WTC11 (cell line): Measurements from ENCODE around the gene SMIM28. TPM values are rescaled to one million over a fixed set of nuclear protein-coding genes. Genes with fewer than 3 reads are reported as not detected.

Experiments used
- ATAC-seq: fragments of 200-7000 bp; cut with Tn5 transposase; 2 replicates; pipeline ENCODE4 v1.10.0; 2021; ENCODE audit warnings: mild to moderate bottlenecking, moderate library complexity
- CTCF ChIA-PET: fragments of 300-600 bp; sonication (Branson Sonifier 250); formaldehyde crosslinking; loops from one replicate; lab custom pipeline; 2021; ENCODE audit warnings: antibody characterized with exemption; lab: Charles Lee
- POLR2A ChIA-PET: fragments of 350-600 bp; sonication (Branson Sonifier 250); formaldehyde crosslinking; loops from one replicate; lab custom pipeline; 2021; ENCODE audit warnings: antibody characterized with exemption; lab: Charles Lee
- DNase-seq: peaks from one replicate; pipeline ENCODE4 v3.0.0; 2021; ENCODE audit warnings: low spot score
- H3K27ac Mint-ChIP-seq: 2 replicates; pipeline ENCODE4 v1.8.0; 2021; ENCODE audit warnings: mixed read lengths
- H3K27me3 Mint-ChIP-seq: 2 replicates; pipeline ENCODE4 v1.8.0; 2021; ENCODE audit warnings: low read depth, mild to moderate bottlenecking, moderate library complexity, mixed read lengths
- H3K36me3 Mint-ChIP-seq: 2 replicates; pipeline ENCODE4 v1.8.0; 2021; ENCODE audit warnings: mixed read lengths
- H3K4me1 Mint-ChIP-seq: 2 replicates; pipeline ENCODE4 v1.8.0; 2022; ENCODE audit warnings: mixed read lengths
- H3K4me3 Mint-ChIP-seq: 2 replicates; pipeline ENCODE4 v1.8.0; 2021; ENCODE audit warnings: mild to moderate bottlenecking, moderate library complexity, mixed read lengths
- H3K9me3 Mint-ChIP-seq: 2 replicates; pipeline ENCODE4 v1.8.0; 2021; ENCODE audit warnings: mixed read lengths
- ARID4B ChIP-seq: sonication (generic); formaldehyde crosslinking; IDR thresholded peaks from 2 replicates; pipeline ENCODE4 v1.8.0; 2023; ENCODE audit warnings: missing genetic modification reagents, mild to moderate bottlenecking, borderline replicate concordance
- ATF3 ChIP-seq: sonication (generic); formaldehyde crosslinking; conservative IDR thresholded peaks from 2 replicates; pipeline ENCODE4 v1.8.1; 2022; ENCODE audit warnings: mild to moderate bottlenecking, missing genetic modification reagents
- ELF4 ChIP-seq: sonication (generic); formaldehyde crosslinking; IDR thresholded peaks from 2 replicates; pipeline ENCODE4 v1.8.1; 2022; ENCODE audit warnings: low read depth, mild to moderate bottlenecking, moderate library complexity, missing genetic modification reagents
- ESRRA ChIP-seq: sonication (generic); formaldehyde crosslinking; IDR thresholded peaks from 2 replicates; pipeline ENCODE4 v1.8.1; 2022; ENCODE audit warnings: mild to moderate bottlenecking, missing genetic modification reagents, borderline replicate concordance
- GABPB1 ChIP-seq: sonication (generic); formaldehyde crosslinking; IDR thresholded peaks from 2 replicates; pipeline ENCODE4 v1.8.1; 2023; ENCODE audit warnings: mild to moderate bottlenecking, missing genetic modification reagents
- HMGA2 ChIP-seq: fragments of 250-450 bp; sonication (Bioruptor Pico); IDR thresholded peaks from 2 replicates; pipeline ENCODE4 v1.4.0; 2021; ENCODE audit warnings: mild to moderate bottlenecking, moderate library complexity
- JUN ChIP-seq: sonication (generic); formaldehyde crosslinking; IDR thresholded peaks from 2 replicates; pipeline ENCODE4 v1.8.0; 2023; ENCODE audit warnings: mild to moderate bottlenecking, missing genetic modification reagents
- MLX ChIP-seq: sonication (generic); formaldehyde crosslinking; IDR thresholded peaks from 2 replicates; pipeline ENCODE4 v1.8.1; 2023; ENCODE audit warnings: mild to moderate bottlenecking, missing genetic modification reagents, moderate library complexity
- MYBL2 ChIP-seq: sonication (generic); formaldehyde crosslinking; IDR thresholded peaks from 2 replicates; pipeline ENCODE4 v1.8.1; 2023; ENCODE audit warnings: mild to moderate bottlenecking, moderate library complexity, missing genetic modification reagents
- NFE2L1 ChIP-seq: sonication (generic); formaldehyde crosslinking; IDR thresholded peaks from 2 replicates; pipeline ENCODE4 v1.8.1; 2023; ENCODE audit warnings: missing genetic modification reagents
- PRRX2 ChIP-seq: fragments of 250-450 bp; sonication (Bioruptor Pico); IDR thresholded peaks from 2 replicates; pipeline ENCODE4 v1.8.0; 2021; ENCODE audit warnings: mild to moderate bottlenecking
- RORB ChIP-seq: fragments of 250-450 bp; sonication (Bioruptor Pico); IDR thresholded peaks from 2 replicates; pipeline ENCODE4 v1.9.0; 2021; ENCODE audit warnings: mild to moderate bottlenecking
- TCF7 ChIP-seq: sonication (generic); formaldehyde crosslinking; IDR thresholded peaks from 2 replicates; pipeline ENCODE4 v1.8.0; 2022; ENCODE audit warnings: mild to moderate bottlenecking, low read depth, missing genetic modification reagents, moderate library complexity
- ZNF232 ChIP-seq: sonication (generic); formaldehyde crosslinking; IDR thresholded peaks from 2 replicates; pipeline ENCODE4 v1.8.0; 2022; ENCODE audit warnings: mild to moderate bottlenecking, missing genetic modification reagents
- ZNF423 ChIP-seq: fragments of 250-450 bp; sonication (Bioruptor Pico); IDR thresholded peaks from 2 replicates; pipeline ENCODE4 v2.1.2; 2022; ENCODE audit warnings: mild to moderate bottlenecking, moderate library complexity
- ZSCAN18 ChIP-seq: fragments of 250-450 bp; sonication (Bioruptor Pico); IDR thresholded peaks from 2 replicates; pipeline ENCODE4 v2.1.2; 2022; ENCODE audit warnings: mild to moderate bottlenecking, moderate library complexity
- total RNA-seq: library from RNA; stranded (reverse); gene quantifications from 3 replicates; pipeline ENCODE4 v1.2.3, GENCODE V29; 2021

The SMIM28 gene
- total RNA-seq, 1 experiment from 2014 or later, result not detected

GRCh38 chr6:138397128-138398122 is 19.7 kb downstream of the SMIM28 start:
- TF ChIP-seq ZSCAN18 (no peak), ESRRA (CRISPR knock-in tag) (no peak), ZNF232 (CRISPR knock-in tag) (no peak), JUN (CRISPR knock-in tag) (no peak), RORB (no peak), ATF3 (CRISPR knock-in tag) (no peak), HMGA2 (CRISPR knock-in tag) (no peak), ZNF423 (CRISPR knock-in tag) (no peak), NFE2L1 (no peak), PRRX2 (no peak)
- ATAC-seq (no peak), DNase-seq (no peak)
- peaks cover 7% of the 10 kb centered on the region for H3K4me1 Mint-ChIP-seq
- POLR2A ChIA-PET, result no interaction called here
- CTCF ChIA-PET, result interaction anchor here (0.6 to 1.3 kb wide), 6 partner anchors 59 to 282 kb away, joined by 3 to 10 read pairs (median 4); no protein-coding TSS in a partner anchor
- no peak overlapping the region for H3K27ac Mint-ChIP-seq
- H3K27me3 Mint-ChIP-seq, result no peaks in the 10 kb centered on the region; the same call in 1 of the 2 replicates
- no peak overlapping the region for H3K4me3 Mint-ChIP-seq
- no peaks in the 10 kb centered on the region for H3K36me3 Mint-ChIP-seq
- no peaks in the 10 kb centered on the region for H3K9me3 Mint-ChIP-seq

GRCh38 chr6:138400326-138400725 is 22.6 kb downstream of the SMIM28 start:
- no peaks in the 10 kb centered on the region for H3K36me3 Mint-ChIP-seq
- CTCF ChIA-PET, result no interaction called here
- POLR2A ChIA-PET, result no interaction called here
- H3K9me3 Mint-ChIP-seq, result no peaks in the 10 kb centered on the region
- DNase-seq (no peak), ATAC-seq (no peak)
- peaks cover 6% of the 10 kb centered on the region for H3K27me3 Mint-ChIP-seq
- TF ChIP-seq GABPB1 (CRISPR knock-in tag), result no peak
- no peak for TF ChIP-seq MLX (CRISPR knock-in tag)
- TF ChIP-seq TCF7 (CRISPR knock-in tag), result no peak
- no peak for TF ChIP-seq ELF4 (CRISPR knock-in tag)
- no peak for TF ChIP-seq ARID4B (CRISPR knock-in tag)
- no peak for TF ChIP-seq MYBL2 (CRISPR knock-in tag)
- no peak overlapping the region for H3K27ac Mint-ChIP-seq
- H3K4me3 Mint-ChIP-seq, result no peak overlapping the region
- peaks cover 16% of the 10 kb centered on the region for H3K4me1 Mint-ChIP-seq
